GM13977 (cell line): ENCODE data around the gene NOP16.

Experiments used
- DNase-seq: peaks from one replicate; pipeline ENCODE4 v3.0.0; 2012; ENCODE audit warnings: low spot score
- CTCF ChIP-seq: IDR thresholded peaks from 2 replicates; pipeline ENCODE4 v1.5.1; 2012; ENCODE audit warnings: mild to moderate bottlenecking, control low read depth; ENCODE audit not compliant: insufficient read depth; ENCODE audit errors: extremely low read depth, missing control alignments
- in situ Hi-C: fragments of 300-500 bp; cut with MboI; formaldehyde crosslinking; loops from one replicate; pipeline ENCODE4 v1.12.0; 2022; ENCODE audit warnings: low sequenced_read_pairs, low pct_unique_long_range_greater_than_20kb, mixed read lengths, inconsistent platforms; ENCODE audit not compliant: unreplicated experiment

Gene NOP16

GRCh38 chr5:176415952-176416924 lies 27.8 kb upstream of the NOP16 start, which contains the start of gene CLTB:
CLTB (minus strand) TSS chr5:176416539; CDS start chr5:176416363, 176 bp downstream.
- DNase-seq = peak; percentile 96
- in situ Hi-C loops = no loop called here
- TF ChIP-seq CTCF = peak; percentile 94

GRCh38 chr5:176415240-176415951 lies 27.0 kb upstream of the NOP16 start:
- in situ Hi-C loops = no loop called here
- DNase-seq = peak; percentile 47

GRCh38 chr5:176414704-176415103 lies 26.3 kb upstream of the NOP16 start:
- no peak for TF ChIP-seq CTCF
- in situ Hi-C loops = no loop called here
- DNase-seq = no peak

More at GRCh38 chr5:176415240-176415951, 27.0 kb upstream of the NOP16 start:
- no peak for TF ChIP-seq CTCF

GRCh38 chr5:176413709-176414191 lies 25.4 kb upstream of the NOP16 start:
- in situ Hi-C loops = no loop called here
- TF ChIP-seq CTCF = no peak
- no peak for DNase-seq

GRCh38 chr5:176413255-176413565 lies 24.8 kb upstream of the NOP16 start:
- TF ChIP-seq CTCF = no peak

GRCh38 chr5:176412517-176413254 lies 24.3 kb upstream of the NOP16 start:
- no peak for DNase-seq
- TF ChIP-seq CTCF = no peak
- in situ Hi-C loops = no loop called here

More at GRCh38 chr5:176413255-176413565, 24.8 kb upstream of the NOP16 start:
- in situ Hi-C loops = no loop called here
- no peak for DNase-seq
